ENCODE results near the gene TMEM53. TPM values are rescaled to one million over a fixed set of nuclear protein-coding genes. Genes with fewer than 3 reads are reported as not detected.

Gene TMEM53
- total RNA-seq, 1 experiment from 2014 or later: 3.3 TPM

- Histone ChIP-seq H3K36me3 (ENCODE audit: insufficient read depth, low read length, poor library complexity, severe bottlenecking) (peaks cover 23% of the 10 kb centered on the region), H3K27ac (ENCODE audit: low read depth, low read length, poor library complexity, severe bottlenecking) (no peak overlapping the region), H3K9me3 (ENCODE audit: low read depth, low read length, poor library complexity, severe bottlenecking) (no peaks in the 10 kb centered on the region), H3K27me3 (replicated peaks; ENCODE audit: insufficient read depth, low read depth, low read length, poor library complexity) (no peaks in the 10 kb centered on the region), H3K4me1 (ENCODE audit: insufficient read depth, low read length, poor library complexity, severe bottlenecking) (no peaks in the 10 kb centered on the region), H3K4me3 (ENCODE audit: low read depth, low read length, poor library complexity, severe bottlenecking) (no peak overlapping the region)
- peak; percentile 82 for DNase-seq (ENCODE audit: low spot score)
- no TSS peak for BruUV-seq (replicated peaks)
- TF ChIP-seq CTCF (conservative IDR thresholded peaks at IDR 0.05; ENCODE audit: low read depth, low read length) (peak; percentile 95), EZH2 (IDR thresholded peaks at IDR 0.05; ENCODE audit: borderline replicate concordance, low read depth, low read length, poor library complexity, severe bottlenecking) (no peak)
- ChIA-PET POLR2A (ENCODE audit: low non-redundant PET) (no interaction called here), CTCF (interaction anchor here (0.5 to 2.0 kb wide), 13 partner anchors 11 to 567 kb away, joined by 3 to 17 read pairs (median 5); no protein-coding TSS in a partner anchor)
- intact Hi-C loops (cut with micrococcal nuclease; ENCODE audit: unreplicated experiment): loop anchor here (1.0 to 10.0 kb wide), 5 partner anchors 44 to 558 kb away; no protein-coding TSS in a partner anchor
Observed at GRCh38 chr1:44652445-44653106, 21.7 kb downstream of the TMEM53 start.

GRCh38 chr1:44651069-44651468 is 23.2 kb downstream of the TMEM53 start:
- H3K9me3 ChIP-seq (ENCODE audit: low read depth, low read length, poor library complexity, severe bottlenecking): no peaks in the 10 kb centered on the region
- peaks cover 26% of the 10 kb centered on the region for H3K36me3 ChIP-seq (ENCODE audit: insufficient read depth, low read length, poor library complexity, severe bottlenecking)
- no peak overlapping the region for H3K4me3 ChIP-seq (ENCODE audit: low read depth, low read length, poor library complexity, severe bottlenecking)
- DNase-seq (ENCODE audit: low spot score): no peak
- no peak overlapping the region for H3K27ac ChIP-seq (ENCODE audit: low read depth, low read length, poor library complexity, severe bottlenecking)
- no peak for TF ChIP-seq CTCF (conservative IDR thresholded peaks at IDR 0.05; ENCODE audit: low read depth, low read length)
- no peak for TF ChIP-seq EZH2 (IDR thresholded peaks at IDR 0.05; ENCODE audit: borderline replicate concordance, low read depth, low read length, poor library complexity, severe bottlenecking)
- ChIA-PET POLR2A (ENCODE audit: low non-redundant PET) (no interaction called here), CTCF (interaction anchor here (1.1 kb wide), 1 partner anchor 17 kb away, joined by 3 read pairs; no protein-coding TSS in a partner anchor)
- intact Hi-C loops (cut with micrococcal nuclease; ENCODE audit: unreplicated experiment): loop anchor here (5.0 to 10.0 kb wide), 2 partner anchors 434 to 556 kb away; no protein-coding TSS in a partner anchor
- TSS peak; percentile 84 for BruUV-seq (replicated peaks)
- H3K27me3 ChIP-seq (replicated peaks; ENCODE audit: insufficient read depth, low read depth, low read length, poor library complexity): no peaks in the 10 kb centered on the region
- no peaks in the 10 kb centered on the region for H3K4me1 ChIP-seq (ENCODE audit: insufficient read depth, low read length, poor library complexity, severe bottlenecking)

- intact Hi-C loops (cut with micrococcal nuclease; ENCODE audit: unreplicated experiment): loop anchor here (5.0 to 10.0 kb wide), 2 partner anchors 433 to 555 kb away; no protein-coding TSS in a partner anchor
- BruUV-seq (replicated peaks): no TSS peak
- Histone ChIP-seq H3K4me1 (ENCODE audit: insufficient read depth, low read length, poor library complexity, severe bottlenecking) (no peaks in the 10 kb centered on the region), H3K9me3 (ENCODE audit: low read depth, low read length, poor library complexity, severe bottlenecking) (no peaks in the 10 kb centered on the region), H3K36me3 (ENCODE audit: insufficient read depth, low read length, poor library complexity, severe bottlenecking) (peaks cover 34% of the 10 kb centered on the region), H3K27me3 (replicated peaks; ENCODE audit: insufficient read depth, low read depth, low read length, poor library complexity) (no peaks in the 10 kb centered on the region), H3K4me3 (ENCODE audit: low read depth, low read length, poor library complexity, severe bottlenecking) (no peak overlapping the region), H3K27ac (ENCODE audit: low read depth, low read length, poor library complexity, severe bottlenecking) (no peak overlapping the region)
- ChIA-PET POLR2A (ENCODE audit: low non-redundant PET) (interaction anchor here (0.6 kb wide), 2 partner anchors 34 to 263 kb away, joined by 4 to 7 read pairs; no protein-coding TSS in a partner anchor), CTCF (interaction anchor here (1.1 kb wide), 1 partner anchor 16 kb away, joined by 3 read pairs; no protein-coding TSS in a partner anchor)
- TF ChIP-seq CTCF (conservative IDR thresholded peaks at IDR 0.05; ENCODE audit: low read depth, low read length) (no peak), EZH2 (IDR thresholded peaks at IDR 0.05; ENCODE audit: borderline replicate concordance, low read depth, low read length, poor library complexity, severe bottlenecking) (no peak)
- no peak for DNase-seq (ENCODE audit: low spot score)
Observed at GRCh38 chr1:44650159-44650831, 24.0 kb downstream of the TMEM53 start.
